GM04504 (cell line): Measurements from ENCODE around the gene HLF.

Experiments
- DNase-seq: peaks from one replicate; pipeline ENCODE4 v3.0.0-alpha.2; 2012; ENCODE audit warnings: low read depth

HLF gene

DNA sequence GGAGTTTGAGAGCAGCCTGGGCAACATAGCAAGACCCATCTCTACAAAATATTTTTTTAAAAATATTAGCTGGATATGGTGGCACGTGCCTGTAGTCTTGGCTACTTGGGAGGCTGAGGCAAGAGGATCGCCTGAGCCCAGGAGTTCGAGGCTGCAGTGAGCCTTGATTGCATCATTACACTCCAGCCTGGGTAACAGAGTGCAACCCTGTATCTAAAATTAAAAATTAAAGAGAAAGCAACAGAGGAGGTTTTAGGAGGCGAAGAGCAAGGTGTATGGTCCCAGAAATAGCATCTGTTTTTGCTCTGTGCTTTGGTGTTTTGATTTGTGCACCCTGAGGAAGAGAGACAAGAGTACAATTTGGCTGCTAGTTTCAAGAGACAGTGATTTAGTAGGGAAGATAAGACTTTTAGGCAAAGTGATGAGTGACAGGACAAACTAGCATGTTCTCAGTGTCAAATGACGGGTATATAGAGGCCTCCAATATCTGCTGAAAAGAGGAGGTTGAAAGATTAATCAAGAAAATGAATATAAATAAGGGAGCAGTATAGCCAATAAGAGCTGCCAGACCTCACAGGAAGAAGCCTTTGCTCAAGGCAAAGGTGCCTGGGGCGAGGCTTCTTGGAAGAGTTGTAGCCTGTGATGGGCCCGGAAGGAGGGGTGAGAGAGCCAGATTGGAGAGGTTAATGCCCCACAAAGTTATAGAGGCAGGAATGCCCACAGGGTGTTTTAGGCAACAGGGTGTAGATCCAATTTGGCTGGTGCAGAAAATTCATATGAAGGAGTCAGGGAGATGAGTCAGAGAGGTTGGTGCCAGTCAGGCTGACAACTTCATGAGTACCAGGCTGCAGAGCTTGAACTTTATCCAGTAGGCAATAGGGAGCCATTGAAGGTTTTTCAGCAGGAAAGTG is 11.4 kb downstream of the HLF start:
- DNase-seq, result no peak

DNA sequence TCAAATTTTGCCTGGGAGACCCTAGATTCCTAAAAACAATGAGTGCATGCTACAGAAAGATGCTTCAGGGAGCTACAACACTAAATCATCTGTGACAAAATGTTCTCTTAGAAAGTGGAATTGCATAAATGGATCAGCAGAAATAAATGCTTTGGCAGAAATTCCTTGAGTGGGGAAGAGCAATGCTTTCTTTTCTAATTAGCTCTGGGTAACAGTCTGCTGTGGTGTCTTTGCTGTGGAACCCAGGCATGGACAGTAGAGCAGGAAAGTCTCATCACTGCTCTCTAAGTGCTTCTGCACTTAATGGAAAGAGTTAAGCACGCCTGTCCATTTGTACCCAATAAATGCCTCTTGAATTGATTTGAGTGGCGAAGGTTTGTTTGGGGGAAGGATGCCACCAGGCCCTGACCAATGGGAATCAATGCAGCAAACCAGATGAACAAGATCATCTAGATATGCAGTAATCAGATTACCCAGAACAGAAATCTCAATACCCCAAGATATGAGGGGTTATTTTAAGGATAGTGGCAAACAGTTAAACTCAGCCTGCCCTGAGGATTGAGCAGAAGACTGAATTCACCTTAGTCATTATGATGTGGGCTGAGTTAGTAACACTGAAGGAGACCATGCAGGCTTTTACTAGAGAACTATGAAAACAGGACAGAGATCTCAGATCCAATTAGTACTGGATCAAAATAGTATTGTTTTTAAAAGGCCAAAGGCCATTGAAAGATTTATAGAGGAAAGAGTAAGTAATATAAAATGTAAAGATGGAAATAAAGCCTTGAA is 13.6 kb downstream of the HLF start:
- no peak for DNase-seq

DNA sequence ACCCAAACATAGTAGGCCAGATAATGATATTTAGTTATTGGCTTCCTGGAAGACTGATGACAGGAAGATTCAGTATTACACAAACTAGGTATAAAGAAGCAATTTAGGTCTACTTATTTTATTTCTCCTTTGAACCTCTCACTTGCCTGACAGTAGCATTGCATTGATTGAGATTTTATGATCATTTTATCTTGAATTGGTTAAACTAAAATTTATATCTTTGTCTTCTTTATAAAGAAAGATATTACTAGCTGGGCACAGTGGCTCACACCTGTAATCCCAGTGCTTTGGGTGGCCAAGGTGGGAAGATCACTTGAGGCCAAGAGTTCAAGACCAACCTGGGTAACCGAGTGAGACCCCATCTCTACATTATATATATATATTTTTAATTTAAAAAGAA is 14.4 kb downstream of the HLF start:
- no peak for DNase-seq

DNA sequence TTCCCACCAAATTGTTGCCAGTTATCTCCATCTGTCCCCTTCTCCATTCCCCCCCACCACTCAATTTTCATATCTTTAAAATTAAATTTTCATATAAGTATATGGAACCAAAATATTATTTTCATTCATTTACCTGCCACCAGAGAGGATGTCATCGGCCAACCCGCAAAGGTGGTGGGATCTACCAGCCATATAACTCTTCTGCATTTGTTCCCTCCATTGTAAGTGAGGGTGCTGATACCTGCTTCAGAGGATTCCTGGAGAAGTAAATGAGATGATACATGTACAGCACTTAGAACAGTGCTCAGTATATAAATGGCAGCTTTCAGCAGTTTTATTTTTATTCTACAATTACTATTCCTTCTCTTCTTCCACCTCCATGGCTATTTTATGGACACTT is 15.0 kb downstream of the HLF start:
- DNase-seq, result no peak

DNA sequence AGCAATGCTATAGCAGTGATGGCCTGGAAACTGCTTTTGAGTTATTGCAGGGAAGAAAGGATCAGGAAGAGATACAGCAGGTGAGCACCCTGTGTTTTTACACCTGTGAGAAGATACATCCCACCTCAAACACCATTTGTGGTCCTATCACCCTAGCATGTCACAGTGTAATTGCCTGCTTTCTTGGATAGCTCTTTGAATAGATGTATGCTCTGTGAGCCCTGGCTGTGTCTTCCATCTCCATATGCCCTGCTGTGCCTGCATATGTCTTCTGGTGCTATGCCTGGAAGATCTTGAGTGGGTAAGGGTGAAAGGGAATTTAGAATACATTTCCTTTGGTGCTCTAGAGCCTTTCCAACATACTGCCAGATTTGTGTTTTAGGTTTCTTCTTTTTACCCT is 15.5 kb downstream of the HLF start:
- no peak for DNase-seq

DNA sequence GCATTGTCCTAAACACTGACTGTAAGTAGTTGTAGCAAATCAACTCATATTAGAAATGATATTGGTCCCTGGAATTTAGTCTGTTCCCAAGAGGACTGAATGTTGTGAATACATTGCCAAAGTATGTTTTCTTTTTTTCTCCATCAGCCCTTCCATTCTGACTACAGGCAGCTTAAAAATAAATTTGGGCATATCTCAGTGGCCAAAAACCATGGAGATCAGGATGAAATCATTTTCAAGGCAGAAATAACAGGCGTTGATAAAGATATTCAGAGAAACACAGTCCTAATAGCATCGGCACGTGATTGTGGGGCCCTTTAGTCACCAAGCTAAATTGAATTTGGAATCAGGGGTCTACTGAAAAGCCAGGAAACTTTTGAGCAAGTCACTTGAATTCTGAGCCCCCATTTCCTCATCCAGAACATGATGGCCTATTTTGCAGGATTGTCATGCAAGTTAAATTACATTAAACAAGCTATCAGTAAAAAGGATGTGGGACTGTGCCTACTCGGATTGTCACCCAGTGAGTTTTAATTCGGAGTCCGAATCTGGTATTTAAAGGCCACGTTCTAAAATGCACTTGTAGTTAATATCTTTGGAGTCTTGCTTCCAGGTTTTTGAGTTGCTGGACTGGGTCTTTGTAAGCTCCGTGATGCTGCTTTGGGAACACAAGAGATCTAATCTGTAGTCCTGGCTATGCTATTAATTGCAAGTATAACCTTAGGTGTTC is 17.1 kb downstream of the HLF start:
- no peak for DNase-seq

DNA sequence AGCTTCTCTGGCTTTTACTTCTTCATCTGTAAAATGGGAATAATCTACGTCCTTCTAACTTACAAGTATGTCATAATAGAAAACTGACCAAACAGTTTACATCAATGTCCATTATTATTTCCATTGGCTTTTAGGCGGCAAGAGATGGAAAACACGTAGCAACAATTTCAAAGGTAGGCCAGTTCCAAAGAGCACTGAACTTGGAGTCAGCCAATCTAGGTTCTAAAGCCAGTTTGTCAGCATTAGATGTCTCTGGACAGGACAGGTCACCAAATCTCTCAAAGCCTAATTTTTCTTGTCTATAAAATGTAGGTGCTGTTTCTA is 17.6 kb downstream of the HLF start:
- DNase-seq, result no peak

DNA sequence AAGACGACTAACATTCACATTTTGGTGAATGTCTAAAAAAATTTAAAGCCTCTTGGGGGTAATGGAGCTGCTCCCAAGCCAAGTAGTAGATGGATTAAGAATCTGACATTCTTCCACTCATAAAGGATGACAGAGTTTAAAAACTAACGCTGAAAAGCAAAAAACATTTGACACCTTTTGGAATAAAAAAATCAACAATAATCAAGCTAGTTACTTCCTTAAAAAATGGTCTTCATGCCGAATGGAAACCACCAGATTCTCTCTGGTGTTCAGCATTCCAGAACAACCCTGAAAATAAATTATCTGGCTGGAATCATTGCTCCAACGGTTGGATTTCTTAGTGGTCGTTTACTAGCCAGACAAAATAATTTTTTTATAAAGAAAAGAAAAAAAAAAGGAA is 18.0 kb downstream of the HLF start:
- no peak for DNase-seq

DNA sequence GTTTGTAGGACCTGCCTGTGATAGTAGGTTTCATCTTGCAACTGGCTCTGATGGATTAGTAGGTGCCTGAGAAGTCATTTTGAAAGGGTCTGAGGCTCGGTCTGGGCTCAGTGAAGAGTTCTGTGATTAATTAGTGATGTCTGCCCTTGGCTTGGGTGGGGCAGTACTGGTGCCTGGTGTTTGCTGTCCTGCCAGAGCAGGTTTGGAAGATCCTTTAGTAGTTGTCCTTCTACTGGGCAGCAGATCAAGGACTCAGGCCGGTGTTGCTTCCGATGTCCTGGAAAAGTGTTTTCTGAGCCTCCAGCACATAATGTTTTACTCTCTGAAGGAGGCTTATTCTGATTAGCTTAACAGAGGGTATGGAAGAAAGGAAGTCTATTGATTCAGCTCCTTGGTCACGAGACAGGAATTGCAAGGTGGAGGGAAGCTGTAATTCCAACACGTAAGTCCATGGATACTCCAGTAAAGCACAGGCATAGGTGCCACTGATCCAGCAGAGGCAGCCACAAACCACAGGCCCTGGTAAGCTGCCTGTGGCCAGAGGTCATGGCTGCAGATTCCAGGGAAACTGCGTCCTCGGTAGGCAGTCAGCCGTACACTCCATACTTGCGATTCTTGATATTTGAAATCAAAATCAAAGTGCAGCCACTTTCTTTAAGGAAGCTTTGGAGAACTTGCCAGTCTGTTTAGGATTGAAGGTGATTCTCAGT is 18.7 kb downstream of the HLF start:
- no peak for DNase-seq

DNA sequence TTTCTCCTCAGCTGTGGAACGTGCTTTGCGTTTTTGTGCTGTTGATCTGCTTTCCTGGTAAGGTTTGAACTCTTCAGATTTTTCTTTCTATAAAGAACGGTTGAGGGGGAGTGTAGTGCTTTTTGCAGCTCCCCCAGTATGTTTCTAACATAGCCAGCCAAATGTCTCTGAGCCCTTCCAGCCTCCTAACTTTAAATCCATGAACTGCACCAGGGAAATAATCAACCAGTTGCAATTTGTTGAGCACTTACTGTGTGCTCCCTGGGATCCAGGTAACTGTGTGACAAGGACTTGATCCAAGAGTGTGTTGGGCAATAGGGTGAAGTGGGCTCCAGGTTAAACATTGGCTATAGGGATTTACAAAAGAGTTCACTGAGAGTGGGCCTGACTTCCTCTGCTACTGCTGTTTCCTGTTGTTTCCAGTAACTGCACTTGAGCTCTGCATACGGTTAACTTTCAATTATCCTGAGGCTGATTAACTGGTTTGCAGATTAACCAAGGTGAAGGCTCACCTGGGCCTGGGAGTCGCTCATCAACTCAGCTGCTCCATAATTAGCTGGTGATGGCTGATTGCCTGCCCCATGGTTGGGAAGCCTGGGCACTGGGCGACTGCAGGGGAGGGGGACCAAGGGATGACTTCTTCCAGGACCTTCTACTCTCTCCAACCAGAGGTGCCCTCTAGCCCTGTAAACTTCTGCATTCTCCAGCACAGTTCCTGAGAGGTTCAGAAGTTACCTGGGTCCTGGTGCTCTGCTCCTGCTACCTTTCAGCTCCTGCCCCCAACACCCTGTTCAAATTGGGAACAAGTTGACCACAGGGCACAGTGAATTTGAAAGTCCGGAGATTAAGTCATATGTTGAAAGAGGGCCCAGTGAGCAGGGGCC is 19.5 kb downstream of the HLF start:
- no peak for DNase-seq

DNA sequence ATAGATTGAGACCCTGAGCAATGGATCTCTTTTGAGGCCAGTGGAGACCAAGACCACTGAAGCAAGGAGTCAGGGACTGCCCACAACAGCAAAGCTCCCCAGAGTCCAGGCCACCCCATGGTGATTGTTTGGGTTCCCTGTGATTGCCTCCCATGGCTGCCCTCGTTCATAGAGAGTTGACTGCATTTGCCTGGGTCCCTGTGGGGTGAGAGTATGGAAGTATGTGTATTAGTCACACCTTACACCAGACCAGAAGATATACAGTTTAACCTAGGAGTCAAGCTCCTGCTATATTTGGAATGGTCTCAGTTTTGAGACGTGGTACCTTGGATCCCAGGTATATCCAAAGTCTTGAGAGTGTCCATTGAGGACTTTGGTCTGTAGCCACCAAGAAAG is 20.2 kb downstream of the HLF start:
- no peak for DNase-seq

DNA sequence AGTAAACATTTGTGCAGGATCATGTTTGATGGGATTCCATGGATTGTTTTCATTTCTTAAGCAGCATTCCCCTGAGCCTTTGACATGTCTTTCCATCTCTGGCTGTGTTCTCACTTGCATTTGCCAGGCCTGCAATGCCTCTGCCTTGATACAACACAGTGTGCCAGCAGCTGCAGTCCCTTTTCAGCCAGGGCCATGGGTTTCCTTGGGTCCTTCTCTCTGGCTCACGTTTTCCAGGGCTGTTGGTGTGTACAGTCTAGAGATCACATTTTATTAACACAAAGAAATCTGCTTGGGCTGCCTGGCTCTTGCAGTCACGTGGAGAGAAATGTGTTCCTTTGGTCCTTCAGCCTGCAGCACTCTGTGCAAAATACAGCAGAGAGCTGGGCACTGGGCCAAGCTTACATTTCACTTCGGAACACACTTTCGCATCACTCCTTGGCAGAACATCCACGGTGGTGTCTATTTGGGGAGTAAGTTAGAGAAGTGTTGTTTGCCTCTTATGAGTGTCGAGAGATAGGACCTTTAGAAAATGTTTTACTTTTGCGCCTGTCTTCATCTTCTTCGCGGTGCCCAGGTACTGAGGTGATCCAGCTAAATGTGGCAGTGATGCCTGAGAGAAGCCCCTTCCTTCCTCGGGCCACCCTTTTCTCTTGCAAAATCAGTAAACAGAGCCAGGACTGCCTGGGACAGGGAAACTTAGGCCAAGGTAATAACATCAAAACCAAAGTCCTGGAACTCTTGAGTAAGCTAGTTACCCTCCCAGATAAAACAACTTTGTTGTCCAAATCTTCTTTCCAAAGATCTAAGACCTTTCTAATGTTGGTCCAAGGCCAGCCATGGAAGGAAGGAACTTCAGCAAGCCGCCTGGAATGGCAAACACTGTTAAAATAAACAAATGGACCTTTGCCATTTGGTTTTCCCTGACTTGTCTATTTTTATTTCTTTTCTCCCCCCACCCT is 20.9 kb downstream of the HLF start:
- no peak for DNase-seq

DNA sequence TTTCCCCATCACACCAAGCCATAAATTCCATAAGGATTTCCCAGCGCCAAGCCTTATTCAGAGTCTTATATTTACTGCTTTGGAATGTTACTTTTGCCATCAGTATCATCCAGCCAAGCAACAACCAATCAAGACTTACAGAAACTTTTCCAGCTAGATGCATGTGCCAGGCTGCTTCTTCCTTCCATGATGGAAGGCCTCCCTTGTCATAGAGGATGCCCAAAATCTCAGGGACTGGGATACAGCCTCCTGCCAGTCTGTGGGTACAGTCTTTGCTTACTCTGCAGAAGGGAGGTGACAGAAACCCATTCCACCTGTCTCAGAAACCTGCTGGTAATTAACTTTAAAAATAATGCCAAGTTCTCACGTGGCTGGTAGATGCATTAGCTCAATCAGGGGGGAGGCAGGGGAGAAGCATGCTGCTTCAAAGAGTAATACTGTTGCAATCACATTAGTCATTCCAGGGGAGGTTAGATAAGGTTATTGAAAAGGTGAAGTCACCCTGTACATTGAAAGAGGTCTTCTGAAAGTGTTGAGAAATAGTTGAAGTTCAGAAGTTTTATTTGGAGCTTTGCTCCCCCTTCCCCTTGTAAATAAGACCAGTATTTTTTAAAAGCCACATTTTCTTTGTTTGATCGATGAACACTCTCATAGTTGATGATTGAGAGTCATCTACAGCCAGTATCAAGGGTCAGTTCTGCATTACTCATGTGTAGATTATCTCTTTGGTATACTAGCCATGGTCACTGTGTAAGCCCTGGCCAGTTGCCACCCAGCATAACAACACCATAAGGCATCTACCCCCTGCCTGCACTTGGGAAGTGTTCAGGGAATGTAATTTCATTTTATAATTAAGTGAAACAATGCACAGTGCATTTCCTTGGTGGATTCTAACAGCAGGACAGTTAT is 22.2 kb downstream of the HLF start:
- DNase-seq, result no peak

DNA sequence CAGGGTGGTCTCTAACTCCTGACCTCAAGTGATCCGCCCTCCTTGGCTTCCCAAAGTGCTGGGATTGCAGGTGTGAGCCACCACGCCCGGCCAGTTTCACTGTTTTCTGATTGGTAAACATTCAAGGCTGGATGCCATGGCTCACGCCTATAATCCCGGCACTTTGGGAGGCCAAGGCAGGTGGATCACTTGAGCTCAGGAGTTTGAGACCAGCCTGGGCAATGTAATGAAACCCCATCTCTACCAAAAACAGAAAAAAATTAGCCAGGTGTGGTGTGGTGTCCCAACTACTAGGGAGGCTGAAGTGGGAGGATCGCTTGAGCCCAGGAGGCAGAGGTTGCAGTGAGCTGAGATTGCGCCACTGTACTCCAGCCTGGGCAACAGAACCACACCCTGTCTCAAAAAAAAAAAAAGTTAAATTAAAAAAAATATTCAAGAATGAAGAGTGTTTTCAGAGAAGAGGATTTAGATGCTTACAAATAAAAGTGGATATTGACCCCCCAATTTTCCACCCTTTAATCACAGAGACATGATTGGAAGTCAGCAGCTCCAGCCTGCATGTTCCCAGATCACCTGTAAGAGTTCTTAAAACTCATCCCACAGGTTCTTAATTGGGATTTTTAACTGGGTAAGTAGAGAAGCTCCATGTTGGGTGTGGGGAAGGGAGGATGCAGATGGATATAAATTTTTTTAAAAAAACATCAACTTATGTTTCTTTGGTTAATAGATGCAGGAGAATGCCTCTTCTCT is 23.8 kb downstream of the HLF start:
- DNase-seq, result no peak

DNA sequence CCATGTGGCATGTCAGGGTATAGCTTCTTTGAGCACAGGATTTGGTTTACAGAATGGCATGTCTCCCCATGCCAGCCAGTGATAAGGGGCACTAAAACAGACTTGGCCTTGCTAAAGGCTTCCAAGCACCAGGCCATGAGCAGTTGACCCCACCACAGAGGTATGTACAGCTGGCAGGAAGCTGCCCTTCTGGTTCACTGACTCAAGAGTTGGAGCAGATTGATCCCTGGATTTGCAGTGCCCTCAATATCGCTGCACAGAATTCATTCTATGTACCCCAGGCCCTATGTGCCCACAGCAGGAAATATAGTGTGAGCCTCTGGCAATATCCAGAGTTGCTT is 24.3 kb downstream of the HLF start:
- DNase-seq, result no peak

DNA sequence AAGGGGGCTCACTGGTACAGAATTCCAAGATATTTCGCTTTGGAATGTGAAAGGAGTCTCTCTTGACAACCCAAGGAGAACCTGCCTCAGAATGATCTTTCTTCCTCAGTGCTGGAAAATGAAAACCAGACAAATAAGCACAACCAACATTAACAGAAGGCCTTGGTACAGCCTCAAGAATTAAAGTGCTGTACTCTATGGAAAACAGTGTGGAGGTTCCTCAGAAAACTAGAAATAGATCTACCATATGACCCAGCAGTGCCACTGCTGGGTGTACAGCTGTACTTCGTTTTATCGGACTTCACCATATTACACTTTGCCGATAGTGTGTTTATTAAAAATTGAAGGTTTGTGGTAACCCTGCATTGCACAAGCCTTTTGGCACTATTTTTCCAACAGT is 25.2 kb downstream of the HLF start:
- no peak for DNase-seq

DNA sequence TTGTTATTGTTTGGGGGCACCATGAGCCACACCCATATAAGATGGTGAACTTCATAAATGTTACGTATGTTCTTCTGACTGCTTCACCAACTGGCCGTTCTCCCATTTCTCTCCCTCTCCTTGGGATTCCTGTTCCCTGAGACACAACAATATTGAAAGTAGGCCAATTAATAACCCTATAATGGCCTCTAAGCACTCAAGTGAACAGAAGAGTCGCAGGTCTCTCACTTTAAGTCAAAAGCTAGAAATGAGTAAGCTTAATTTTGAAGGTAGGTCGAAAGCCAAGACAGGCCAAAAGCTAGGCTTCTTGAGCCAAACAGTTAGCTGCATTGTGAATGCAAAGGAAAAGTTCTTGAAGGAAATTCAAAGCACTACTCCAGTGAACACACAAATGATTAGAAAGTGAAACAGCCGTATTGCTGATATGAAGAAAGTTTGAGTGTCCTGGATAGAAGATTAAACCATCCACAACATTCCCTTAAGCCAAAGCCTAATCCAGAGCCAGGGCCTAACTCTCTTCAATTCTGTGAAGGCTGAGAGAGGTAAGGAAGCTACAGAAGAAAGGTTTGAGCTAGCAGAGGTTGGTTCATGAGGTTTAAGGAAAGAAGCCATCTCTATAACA is 25.8 kb downstream of the HLF start:
- no peak for DNase-seq

DNA sequence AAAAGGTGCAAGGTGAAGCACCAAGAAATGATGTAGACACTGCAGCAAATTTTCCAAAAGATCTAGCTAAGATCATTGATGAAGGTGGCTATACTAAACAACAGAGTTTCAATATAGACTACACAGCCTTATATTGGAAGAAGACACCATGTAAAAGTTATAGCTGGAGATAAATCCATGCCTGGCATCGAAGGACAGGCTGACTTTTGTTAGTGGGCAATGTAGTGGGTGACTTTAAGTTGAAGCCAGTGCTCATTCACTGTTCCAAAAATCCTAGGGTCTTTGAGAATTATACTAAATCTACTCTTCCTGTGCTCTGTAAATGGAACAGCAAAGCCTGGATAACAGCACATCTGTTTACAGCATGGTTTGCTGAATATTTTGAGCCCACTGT is 26.4 kb downstream of the HLF start:
- no peak for DNase-seq
